ENCODE measurements around the gene SRPK1. TPM values are rescaled to one million over a fixed set of nuclear protein-coding genes. Genes with fewer than 3 reads are reported as not detected.

Gene SRPK1
- total RNA-seq, 4 donors from 2014 or later, result 14.3 to 76.3 (median 29.4) TPM

GRCh38 chr6:35795453-35796071 is 125.3 kb downstream of the SRPK1 start:
- intact Hi-C loops (cut with DNase I; ENCODE audit: low total_unique reads), result no loop called here
- no peak for TF ChIP-seq CTCF (IDR thresholded peaks at IDR 0.05)
- TF ChIP-seq POLR2A (IDR thresholded peaks at IDR 0.05), result no peak
- H3K4me3 ChIP-seq, result no peak overlapping the region
- no peak overlapping the region for H3K27ac ChIP-seq
- H3K27me3 ChIP-seq, result no peaks in the 10 kb centered on the region
- DNase-seq, result no peak
- no peaks in the 10 kb centered on the region for H3K9me3 ChIP-seq
- H3K4me1 ChIP-seq, result no peaks in the 10 kb centered on the region
- H3K36me3 ChIP-seq, result no peaks in the 10 kb centered on the region

DNA sequence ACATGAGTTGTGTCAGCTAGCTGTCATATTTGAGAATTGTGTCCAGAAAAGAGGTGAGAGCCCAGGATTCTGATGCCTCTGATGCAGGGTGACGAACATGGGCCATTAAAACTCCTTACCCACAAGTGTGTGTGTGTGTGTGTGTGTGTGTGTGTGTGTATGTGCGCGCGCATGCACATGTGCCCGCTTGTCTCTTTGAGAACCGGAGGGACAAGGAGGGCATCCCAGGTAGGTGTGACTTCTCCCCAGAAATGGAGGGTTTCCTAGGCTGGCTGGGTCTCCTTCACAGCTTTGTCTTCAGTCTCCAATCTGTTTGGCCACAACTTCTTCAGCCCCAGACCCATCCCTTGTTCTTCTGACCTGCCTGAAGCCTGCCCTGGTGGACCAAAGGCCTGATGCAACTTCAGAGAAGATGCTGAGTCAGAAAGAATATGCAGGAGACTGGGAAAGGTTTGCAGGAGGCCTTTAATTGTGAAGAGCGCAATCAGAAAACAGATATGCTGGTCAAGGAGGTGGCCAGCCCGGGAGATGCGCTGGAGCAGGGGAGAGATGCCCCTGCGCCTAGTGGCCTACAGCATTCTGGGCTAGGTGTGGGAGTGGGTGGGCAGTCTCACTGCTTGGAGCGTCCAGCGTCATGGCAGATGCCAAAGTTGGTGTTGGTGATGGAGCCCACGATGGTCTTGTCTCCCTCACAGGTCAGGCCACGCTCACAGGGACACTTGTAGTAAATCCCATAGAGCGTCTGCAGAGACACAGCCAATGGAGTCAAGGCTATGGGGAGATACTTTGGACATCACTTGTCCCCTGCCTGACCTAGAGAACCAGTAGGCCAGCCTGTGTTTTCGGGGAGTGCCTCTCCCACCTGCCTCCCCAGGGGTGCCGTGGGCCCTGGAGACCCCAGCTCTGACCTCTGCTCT is 126.1 kb downstream of the SRPK1 start:
- no peak overlapping the region for H3K27ac ChIP-seq
- TF ChIP-seq CTCF (IDR thresholded peaks at IDR 0.05), result no peak
- no peak for TF ChIP-seq POLR2A (IDR thresholded peaks at IDR 0.05)
- intact Hi-C loops (cut with DNase I; ENCODE audit: low total_unique reads), result no loop called here
- no peak for DNase-seq
- no peak overlapping the region for H3K4me3 ChIP-seq
- no peaks in the 10 kb centered on the region for H3K9me3 ChIP-seq
- H3K4me1 ChIP-seq, result no peaks in the 10 kb centered on the region
- no peaks in the 10 kb centered on the region for H3K36me3 ChIP-seq
- no peaks in the 10 kb centered on the region for H3K27me3 ChIP-seq

DNA sequence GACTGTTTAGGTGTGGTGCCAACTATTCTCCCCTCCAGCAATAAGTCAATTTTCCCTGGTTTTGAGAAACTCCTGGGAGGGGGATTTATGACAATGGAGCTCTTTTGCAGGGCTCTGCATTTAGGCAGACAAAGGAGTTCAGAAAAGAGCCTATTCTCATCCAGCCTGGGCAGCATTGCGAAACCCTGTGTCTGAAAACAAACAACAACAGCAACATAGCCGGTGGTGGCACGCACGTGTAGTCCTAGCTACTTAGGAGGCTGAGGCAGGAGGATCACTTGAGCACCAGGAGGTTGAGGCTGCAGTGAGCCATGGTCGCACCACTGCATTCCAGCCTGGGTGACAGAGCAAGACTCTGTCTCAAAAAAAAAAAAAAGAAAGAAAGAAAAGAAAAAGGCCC is 130.2 kb downstream of the SRPK1 start:
- Histone ChIP-seq H3K27me3 (peaks cover 3 to 4% of the 10 kb centered on the region in 2 donors), H3K4me3 (no peak overlapping the region), H3K36me3 (no peaks in the 10 kb centered on the region), H3K9me3 (no peaks in the 10 kb centered on the region), H3K4me1 (no peaks in the 10 kb centered on the region), H3K27ac (no peak overlapping the region)
- DNase-seq, result no peak
- intact Hi-C loops (cut with DNase I; ENCODE audit: low total_unique reads), result no loop called here
- TF ChIP-seq CTCF (IDR thresholded peaks at IDR 0.05), result no peak
- TF ChIP-seq POLR2A (IDR thresholded peaks at IDR 0.05), result no peak

DNA sequence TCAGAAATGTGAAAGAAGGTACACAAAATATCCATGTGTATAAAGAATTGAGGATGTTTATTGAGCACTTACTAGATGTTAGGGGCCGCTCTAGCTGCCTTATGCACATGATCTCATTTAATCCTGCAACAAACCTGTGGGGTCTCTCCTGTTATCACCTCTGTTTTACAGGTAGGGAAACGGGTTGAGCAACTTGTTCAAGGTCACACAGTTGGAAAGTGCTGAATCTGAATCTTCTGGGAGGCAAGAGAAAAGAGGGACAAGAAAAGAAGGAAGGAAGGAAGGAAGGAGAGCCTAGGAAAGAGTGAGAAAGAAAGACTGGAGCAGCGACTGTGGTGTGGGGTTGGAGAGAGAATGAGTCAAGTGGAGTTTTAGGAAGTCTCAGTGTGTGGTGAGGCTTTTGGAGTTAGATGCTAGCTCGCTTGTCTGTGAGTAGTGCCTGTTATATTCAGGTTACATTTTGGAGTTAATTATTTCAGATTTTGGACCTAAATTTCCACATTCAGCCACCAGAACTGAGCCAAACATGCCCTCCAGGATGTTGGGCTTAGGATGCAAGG is 132.4 kb downstream of the SRPK1 start:
- no peak for DNase-seq
- TF ChIP-seq CTCF (IDR thresholded peaks at IDR 0.05) (no peak), POLR2A (IDR thresholded peaks at IDR 0.05) (no peak)
- Histone ChIP-seq H3K27ac (no peak overlapping the region), H3K4me1 (no peaks in the 10 kb centered on the region), H3K9me3 (no peaks in the 10 kb centered on the region), H3K36me3 (no peaks in the 10 kb centered on the region), H3K4me3 (no peak overlapping the region), H3K27me3 (peaks cover 3 to 4% of the 10 kb centered on the region in 2 donors)
- intact Hi-C loops (cut with DNase I; ENCODE audit: low total_unique reads), result no loop called here

Measured in uterus (tissue), 4 donors.